C4-2B (cell line): ENCODE measurements around the gene C11orf65.

Source experiments
- H3K27ac ChIP-seq: fragments of 450-650 bp; 2 replicates; pipeline ENCODE4 v1.5.1; 2017
- CTCF ChIP-seq: fragments of 450-650 bp; conservative IDR thresholded peaks from 2 replicates; pipeline ENCODE4 v1.5.1; 2017; ENCODE audit warnings: mild to moderate bottlenecking
- ZFX ChIP-seq: fragments of 450-650 bp; IDR thresholded peaks from 2 replicates; pipeline ENCODE4 v1.6.1; 2017

Gene C11orf65

GRCh38 chr11:108340973-108341372 lies 126.4 kb downstream of the C11orf65 start:
- H3K27ac ChIP-seq, result no peak overlapping the region
- TF ChIP-seq ZFX (no peak), CTCF (no peak)

DNA sequence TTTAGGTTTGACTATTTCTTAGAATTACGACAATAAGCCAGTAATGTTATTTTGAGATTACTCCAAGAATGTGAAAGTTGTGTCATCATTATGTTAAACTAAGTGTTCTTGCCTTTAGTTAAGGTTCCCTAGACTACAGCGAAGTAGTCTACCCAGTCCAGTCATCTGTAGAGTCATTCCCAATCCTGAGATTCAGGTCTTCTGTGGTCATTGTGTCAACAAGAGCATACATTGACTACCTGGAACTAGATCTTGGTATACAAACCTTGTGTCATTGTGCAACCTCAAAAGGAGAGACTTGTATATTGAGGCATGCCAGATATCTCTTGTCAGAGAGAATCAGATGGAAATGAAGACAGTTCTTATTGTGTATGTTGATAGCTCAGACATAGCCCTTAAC lies 128.6 kb downstream of the C11orf65 start:
- no peak for TF ChIP-seq ZFX
- no peak for TF ChIP-seq CTCF
- no peak overlapping the region for H3K27ac ChIP-seq

DNA sequence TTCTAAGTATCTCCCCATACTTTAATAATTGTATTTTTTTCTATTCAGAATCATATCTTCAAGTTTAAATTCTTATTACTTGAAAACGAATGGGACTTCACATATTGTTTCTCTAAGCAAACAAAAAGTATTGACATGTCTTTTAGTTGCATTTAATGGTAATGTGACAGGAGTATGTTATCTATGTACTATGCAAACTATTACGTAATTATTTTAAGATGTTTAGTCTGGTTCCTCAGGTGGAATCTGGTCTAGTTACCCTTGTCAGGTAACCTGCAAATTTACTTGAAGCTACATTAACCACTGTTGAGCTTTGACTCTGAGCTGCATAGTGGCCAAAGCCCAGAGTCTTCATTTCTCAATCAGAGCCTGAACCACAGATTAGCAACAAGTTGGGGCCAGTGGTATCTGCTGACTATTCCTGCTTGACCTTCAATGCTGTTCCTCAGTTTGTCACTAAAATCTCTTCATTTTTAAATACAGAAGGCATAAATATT lies 133.9 kb downstream of the C11orf65 start:
- TF ChIP-seq CTCF, result no peak
- no peak for TF ChIP-seq ZFX
- H3K27ac ChIP-seq, result no peak overlapping the region
